Transverse colon (tissue), 4 donors: ENCODE results near the gene SFN.

Experiments used
- CTCF ChIP-seq, 5 experiments: fragments of 200-600 bp in 3 of 5; fragments of 450-650 bp in 2 of 5; sonication (generic) in 3 of 5; IDR thresholded peaks; 1 replicate in 2 of 5; 2 replicates in 3 of 5; pipeline ENCODE4 v1.5.1; 2016 to 2017; ENCODE audit warnings: antibody characterized with exemption in 5 of 5, inconsistent platforms in 3 of 5, mild to moderate bottlenecking in 2 of 5, moderate library complexity in 1 of 5
- EP300 ChIP-seq: sonication (generic); formaldehyde crosslinking; IDR thresholded peaks from one replicate; pipeline ENCODE4 v1.6.1; 2017; ENCODE audit warnings: antibody characterized with exemption, low read depth
- POLR2A ChIP-seq: fragments of 450-650 bp; IDR thresholded peaks from one replicate; pipeline ENCODE4 v1.6.1; 2016; ENCODE audit warnings: antibody characterized with exemption, mild to moderate bottlenecking, moderate library complexity
- POLR2AphosphoS5 ChIP-seq, 3 donors: sonication (generic); formaldehyde crosslinking; IDR thresholded peaks; one replicate each; pipeline ENCODE4 v1.6.1; 2016; ENCODE audit warnings: antibody characterized with exemption in 3 of 3

GRCh38 chr1:26827106-26827604 is 35.8 kb upstream of the SFN start:
- TF ChIP-seq POLR2AphosphoS5 (IDR thresholded peaks at IDR 0.05) (no peak), CTCF (IDR thresholded peaks at IDR 0.05) (no peak), POLR2A (no peak), EP300 (no peak)
